D721Med (cell line): ENCODE results near the gene SPATA33.

ENCODE experiments used
- DNase-seq: peaks from one replicate; pipeline ENCODE4 v3.0.0; 2011; ENCODE audit warnings: low spot score; ENCODE audit not compliant: insufficient read length
- FAIRE-seq: peaks from 2 replicates; lab custom pipeline; 2011; peaks lifted over from hg19 to GRCh38; lab: Jason Lieb, UNC
- CTCF ChIP-seq: IDR thresholded peaks from 2 replicates; pipeline ENCODE4 v1.5.1; 2012; ENCODE audit warnings: mild to moderate bottlenecking, control low read depth; ENCODE audit not compliant: insufficient read depth; ENCODE audit errors: missing control alignments

Gene SPATA33

GRCh38 chr16:89636663-89637062 is 21.0 kb upstream of the SPATA33 start:
- no peak for TF ChIP-seq CTCF
- DNase-seq (no peak), FAIRE-seq (no peak)

DNA sequence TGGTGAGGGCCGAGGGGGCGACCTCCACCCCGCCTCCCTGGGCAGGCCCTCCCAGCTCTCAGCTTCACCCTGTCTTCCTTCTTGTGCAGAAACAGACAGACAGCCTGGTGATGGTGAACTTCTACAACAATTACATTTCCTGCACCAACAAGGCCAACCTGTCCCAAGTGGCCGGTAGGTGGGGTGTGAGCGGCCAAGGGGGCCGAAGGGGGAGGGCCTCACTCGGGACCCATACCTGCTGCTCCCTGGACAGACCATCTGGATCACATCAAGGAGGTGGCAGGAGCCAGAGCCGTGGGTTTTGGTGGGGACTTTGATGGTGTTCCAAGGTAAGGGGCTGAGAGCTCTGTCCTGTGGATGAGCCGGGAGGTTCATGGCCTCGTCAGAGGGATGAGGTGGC is 20.3 kb upstream of the SPATA33 start:
- FAIRE-seq (no peak), DNase-seq (no peak)
- TF ChIP-seq CTCF, result no peak

- DNase-seq (no peak), FAIRE-seq (no peak)
- no peak for TF ChIP-seq CTCF
Observed at GRCh38 chr16:89638455-89638854, 19.2 kb upstream of the SPATA33 start.

DNA sequence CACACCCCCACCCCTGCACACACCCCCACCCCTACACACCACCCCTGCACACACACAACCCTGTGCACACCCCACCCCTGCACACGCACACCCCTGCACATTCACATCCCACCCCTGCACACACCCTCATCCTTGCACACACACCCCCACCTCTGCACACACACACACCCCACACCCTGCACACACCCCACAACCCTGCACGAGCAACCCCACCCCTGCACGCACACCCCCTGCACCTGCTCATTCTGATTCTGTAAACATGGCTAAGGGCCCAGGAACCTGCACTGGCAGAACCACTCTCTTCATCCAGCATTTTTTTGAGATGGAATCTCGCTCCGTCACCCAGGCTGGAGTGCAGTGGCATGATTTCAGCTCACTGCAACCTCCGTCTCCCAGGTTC is 18.3 kb upstream of the SPATA33 start:
- TF ChIP-seq CTCF, result no peak
- FAIRE-seq, result no peak
- no peak for DNase-seq

DNA sequence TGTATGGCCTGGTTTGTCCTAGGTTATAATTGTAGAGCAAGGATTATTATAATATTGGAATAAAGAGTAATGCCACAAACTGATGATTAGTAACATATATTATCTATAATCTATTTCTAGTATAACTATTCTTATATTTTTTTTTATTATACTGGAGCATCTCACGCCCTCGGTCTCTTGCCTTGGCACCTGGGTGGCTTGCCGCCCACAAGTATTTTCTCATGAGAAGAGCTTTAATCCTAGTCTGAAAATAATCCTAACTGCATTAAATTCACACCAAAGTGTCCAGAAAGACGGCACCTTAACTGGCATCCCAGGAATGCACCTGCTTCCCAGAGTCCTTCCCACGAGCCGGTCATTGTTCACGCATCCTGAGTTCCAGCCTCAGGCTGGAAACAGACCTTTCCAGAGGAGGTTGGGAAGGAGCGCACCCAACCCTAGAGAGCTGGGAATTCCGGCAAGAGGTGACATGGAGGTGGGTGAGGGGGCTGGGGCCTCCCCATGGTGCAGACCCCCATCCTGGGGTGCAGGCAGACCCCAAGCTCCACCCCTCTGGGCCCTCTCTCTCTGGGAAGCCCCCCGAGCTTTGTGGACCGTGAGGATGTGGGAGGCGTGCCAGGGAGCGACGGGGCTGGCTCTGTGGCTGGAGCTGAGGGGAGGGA is 16.0 kb upstream of the SPATA33 start:
- no peak for TF ChIP-seq CTCF
- no peak for FAIRE-seq
- DNase-seq, result no peak

- DNase-seq, result no peak
- no peak for FAIRE-seq
- no peak for TF ChIP-seq CTCF
Observed at GRCh38 chr16:89642574-89642973, 15.1 kb upstream of the SPATA33 start.

- FAIRE-seq (no peak), DNase-seq (no peak)
- no peak for TF ChIP-seq CTCF
Observed at GRCh38 chr16:89643769-89644300, 13.8 kb upstream of the SPATA33 start.
